Hair follicular keratinocyte (primary cell): ENCODE results near the gene ANKRD45. TPM values are rescaled to one million over a fixed set of nuclear protein-coding genes. Genes with fewer than 3 reads are reported as not detected.

Experiments used
- total RNA-seq: library from RNA; depleted of rRNA; stranded (reverse); fragments of >200 nt; gene quantifications from 2 replicates; pipeline ENCODE4 v1.2.3, GENCODE V29; 2015

The ANKRD45 gene, protein sequence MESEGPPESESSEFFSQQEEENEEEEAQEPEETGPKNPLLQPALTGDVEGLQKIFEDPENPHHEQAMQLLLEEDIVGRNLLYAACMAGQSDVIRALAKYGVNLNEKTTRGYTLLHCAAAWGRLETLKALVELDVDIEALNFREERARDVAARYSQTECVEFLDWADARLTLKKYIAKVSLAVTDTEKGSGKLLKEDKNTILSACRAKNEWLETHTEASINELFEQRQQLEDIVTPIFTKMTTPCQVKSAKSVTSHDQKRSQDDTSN
- not detected in 2 replicates for total RNA-seq

DNA sequence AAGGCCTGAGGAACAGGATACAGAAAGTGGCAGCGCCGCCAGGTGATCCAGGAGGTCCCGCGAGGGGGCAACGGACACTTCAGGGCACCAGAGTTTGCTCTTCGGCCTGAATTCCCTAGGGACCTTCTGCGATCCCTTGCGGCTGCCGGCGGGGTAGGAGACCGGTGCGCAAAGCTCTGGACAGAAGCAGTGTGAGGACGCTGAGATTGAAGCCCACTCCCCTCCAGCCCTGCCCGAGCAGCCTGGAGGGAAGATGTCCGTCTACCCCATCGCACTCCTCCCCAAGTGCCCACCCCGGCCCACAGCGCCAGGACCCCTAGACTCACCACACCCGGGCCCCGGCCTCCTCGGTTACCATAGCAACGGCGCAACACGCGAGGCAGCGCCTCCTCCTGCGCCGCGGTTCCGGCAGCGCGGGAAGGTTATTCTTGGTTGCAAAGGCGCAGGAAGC, at the start of gene ANKRD45:
Gene ANKRD45, minus strand, starts transcription at position 361 of the 451 bp plus-strand sequence. CDS start 10,433 bp downstream, outside the sequence.

DNA sequence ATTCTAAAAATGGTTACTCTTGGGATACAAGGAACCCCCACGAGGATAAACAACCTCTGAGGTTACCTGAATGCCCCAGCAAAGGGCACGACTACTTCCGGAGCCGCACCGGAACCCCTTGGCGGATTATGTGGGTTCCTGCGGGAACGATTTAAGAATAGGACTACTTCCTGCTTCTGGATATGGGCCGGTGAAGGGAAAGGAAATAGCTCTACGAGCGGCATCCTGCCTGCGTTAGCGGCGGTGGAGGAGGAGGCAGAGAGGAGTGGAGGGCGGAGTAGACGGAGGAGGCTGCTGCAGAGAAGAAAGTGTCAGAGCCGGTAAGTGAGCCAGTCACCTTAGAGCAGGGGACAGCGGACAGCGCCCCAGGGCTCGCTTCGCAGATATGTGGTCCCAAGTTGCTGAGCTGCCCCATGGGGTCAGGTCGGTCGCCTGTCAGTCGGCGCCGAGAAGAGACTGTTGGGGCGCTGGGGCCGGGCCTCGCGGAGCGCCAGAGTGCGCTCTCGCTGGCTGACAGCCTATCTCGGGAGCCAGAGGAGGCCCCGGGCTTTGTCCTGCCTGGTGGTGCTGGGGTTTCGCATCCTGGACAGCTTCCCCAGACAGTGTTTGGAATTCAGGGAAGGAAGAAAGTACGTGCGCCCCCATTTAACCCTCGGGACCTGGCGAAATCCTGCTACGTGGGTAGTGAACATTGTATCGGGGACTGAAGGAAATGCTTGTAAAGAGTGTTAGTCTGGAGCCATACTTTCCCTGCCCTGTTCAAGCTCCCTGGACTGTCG, 45.3 kb upstream of the ANKRD45 start, which contains the start of gene KLHL20:
Gene KLHL20, plus strand, starts transcription at position 223 of the 779 bp plus-strand sequence. CDS start 1,063 bp downstream, outside the sequence.

DNA sequence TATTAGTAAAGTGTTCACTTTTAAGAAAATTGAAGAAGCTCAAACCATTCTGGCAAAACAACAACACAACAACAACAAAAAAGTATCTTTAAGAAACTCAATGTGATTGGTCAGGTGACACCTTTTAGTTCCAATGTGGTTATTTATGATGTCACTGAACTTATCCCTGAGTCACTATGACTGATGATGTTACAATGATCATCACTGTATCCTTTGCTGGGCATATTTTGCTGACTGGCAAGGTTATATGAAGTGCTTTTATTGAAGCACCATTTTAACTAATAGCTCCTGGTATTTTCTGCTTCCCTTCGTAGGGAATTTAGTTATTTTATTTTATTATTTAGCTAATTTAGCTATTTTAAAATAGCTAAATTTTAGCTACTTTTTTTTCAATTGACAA, 34.5 kb downstream of the ANKRD45 start, which contains the start of gene TEX50:
Gene TEX50, plus strand, starts transcription at position 223 of the 400 bp plus-strand sequence. CDS start 184 bp downstream, outside the sequence.

DNA sequence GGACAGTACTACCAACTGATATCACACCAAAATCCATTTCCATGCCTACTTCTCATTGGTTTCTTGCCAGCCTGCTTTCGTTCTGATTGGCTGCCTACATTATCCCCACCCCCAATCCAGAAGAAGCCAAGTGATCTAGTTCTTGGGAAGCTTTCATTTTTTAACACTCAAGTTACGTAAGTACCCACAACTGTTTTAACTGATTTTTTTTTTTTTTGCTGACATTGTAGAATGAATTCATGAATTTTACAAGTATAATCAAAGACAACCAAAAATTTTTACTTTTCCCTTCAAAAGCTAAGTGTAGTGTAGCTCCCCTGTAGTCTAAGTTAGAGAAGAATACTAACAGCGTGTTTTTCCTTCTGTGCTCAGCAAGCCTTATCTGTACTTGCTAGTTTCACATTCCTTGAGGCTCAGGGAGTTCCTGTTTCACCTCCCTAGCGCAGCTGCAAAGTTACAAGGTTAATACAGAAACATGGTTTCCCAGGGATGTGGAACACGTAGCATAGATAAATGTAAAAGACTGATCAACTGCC, 66.5 kb downstream of the ANKRD45 start, which contains the start of gene SLC9C2:
Gene SLC9C2, minus strand, starts transcription at position 17 of the 536 bp plus-strand sequence. CDS start 1,296 bp downstream, outside the sequence.

Other genes with a start within 250 kb of the ANKRD45 start
- gene PRDX6, start 192.5 kb downstream of the ANKRD45 start, total RNA-seq, result 201 and 244 TPM in 2 replicates
- gene SLC9C2, start 66.8 kb downstream of the ANKRD45 start, total RNA-seq, result not detected in 2 replicates
- not detected in 2 replicates for gene TEX50, start 34.5 kb downstream of the ANKRD45 start, total RNA-seq
- 18.4 and 20.9 TPM in 2 replicates for gene KLHL20, start 45.1 kb upstream of the ANKRD45 start, total RNA-seq
- gene DARS2, start 154.8 kb upstream of the ANKRD45 start, total RNA-seq, result 23.5 and 23.9 TPM in 2 replicates
- 10.9 and 14.5 TPM in 2 replicates for gene CENPL, start 155.0 kb upstream of the ANKRD45 start, total RNA-seq
- 521 and 783 TPM in 2 replicates for gene GAS5, start 198.1 kb upstream of the ANKRD45 start, total RNA-seq
- 1.0 and 1.5 TPM in 2 replicates for gene ZBTB37, start 198.5 kb upstream of the ANKRD45 start, total RNA-seq
- gene SERPINC1, start 247.5 kb upstream of the ANKRD45 start, total RNA-seq, result not detected in 2 replicates